HG02885 (cell line): Measurements from ENCODE around the gene C19orf12.

Experiments
- ATAC-seq: cut with Tn5 transposase; IDR thresholded peaks from one replicate; pipeline ENCODE4 v1.9.1; 2021; ENCODE audit warnings: mild to moderate bottlenecking; ENCODE audit not compliant: unreplicated experiment, poor library complexity

C19orf12 gene

DNA sequence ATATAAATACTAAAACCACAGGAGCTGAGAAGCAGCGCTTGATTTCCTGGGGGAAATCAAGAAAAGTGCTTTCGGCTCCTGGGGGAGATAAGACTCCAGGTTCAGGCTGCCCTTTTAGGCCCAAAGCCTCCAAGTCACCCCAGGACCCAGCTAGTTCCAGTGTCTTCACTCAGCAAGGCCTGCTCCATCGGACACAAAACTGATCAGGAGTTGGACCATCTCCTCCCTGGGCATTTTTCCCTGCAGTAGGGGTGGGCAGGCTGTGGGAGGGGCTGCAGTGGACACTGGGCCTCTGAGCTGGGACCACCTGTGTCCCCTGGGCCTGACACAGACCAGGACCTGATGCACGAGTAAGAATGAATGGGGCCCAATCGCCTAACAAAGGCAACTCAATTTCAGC lies 15.2 kb downstream of the C19orf12 start:
- ATAC-seq = no peak

DNA sequence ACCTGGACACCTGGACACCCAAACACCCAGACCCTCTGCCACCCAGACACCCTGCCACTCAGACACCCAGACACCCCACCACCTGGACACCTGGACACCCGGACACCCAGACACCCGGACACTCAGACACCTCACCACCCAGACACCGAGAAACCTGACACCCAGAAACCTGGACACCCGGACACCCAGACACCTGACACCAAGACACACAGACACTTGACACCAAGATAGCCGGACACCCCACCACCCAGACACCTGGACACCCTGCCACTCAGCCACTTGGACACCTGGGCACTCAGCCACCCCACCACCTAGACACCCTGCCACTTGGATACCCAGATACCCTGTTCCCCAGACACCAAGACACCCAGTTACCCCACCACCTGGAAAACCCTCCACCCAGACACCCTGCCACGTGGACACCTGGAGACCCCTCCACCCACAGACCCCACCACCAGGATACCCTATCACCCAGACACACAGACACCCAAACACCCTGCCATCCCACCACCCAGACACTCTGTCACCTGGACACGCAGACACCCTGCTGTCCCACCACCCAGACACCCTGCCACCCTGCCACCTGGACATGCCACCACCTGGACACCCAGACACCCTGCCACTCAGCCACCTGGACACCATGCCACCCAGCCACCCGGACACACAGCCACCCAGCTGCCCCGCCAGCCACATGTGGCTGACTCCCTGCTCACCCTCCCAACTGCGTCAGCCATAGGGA lies 17.4 kb downstream of the C19orf12 start:
- ATAC-seq = no peak

- ATAC-seq = no peak
These were observed 18.6 kb downstream of the C19orf12 start for GRCh38 chr19:29696565-29696846.

DNA sequence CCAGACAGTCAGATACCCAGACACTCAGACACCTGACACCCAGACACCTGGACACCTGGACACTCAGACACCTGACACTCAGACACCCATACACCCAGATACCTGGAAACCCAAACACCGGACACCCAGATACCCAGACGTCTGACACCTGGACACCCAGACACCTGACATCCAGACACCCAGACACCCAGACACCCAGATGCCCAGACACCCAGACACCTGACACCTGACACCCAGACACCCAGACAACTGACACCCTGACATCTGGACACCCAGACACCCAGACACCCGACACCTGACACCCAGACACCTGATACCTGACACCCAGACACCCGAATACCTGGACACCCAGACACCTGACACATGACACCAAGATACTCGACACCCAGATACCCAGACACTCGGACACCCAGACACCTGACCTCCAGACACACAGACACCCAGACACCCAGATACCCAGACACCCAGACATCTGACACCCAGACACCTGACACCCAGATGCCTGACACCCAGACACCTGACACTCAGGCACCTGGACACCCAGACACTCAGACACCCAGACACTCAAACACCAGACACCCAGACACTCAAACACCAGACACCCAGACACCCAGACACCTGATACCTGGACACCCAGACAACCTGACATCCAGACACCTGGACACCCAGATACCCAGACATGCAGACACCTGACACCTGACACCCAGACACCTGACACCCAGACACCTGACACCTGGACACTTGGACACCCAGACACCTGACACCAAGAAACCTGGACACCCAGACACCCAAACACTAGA lies 19.1 kb downstream of the C19orf12 start:
- ATAC-seq = no peak

GRCh38 chr19:29694669-29695627 lies 20.1 kb downstream of the C19orf12 start:
- peak; percentile 90 for ATAC-seq

DNA sequence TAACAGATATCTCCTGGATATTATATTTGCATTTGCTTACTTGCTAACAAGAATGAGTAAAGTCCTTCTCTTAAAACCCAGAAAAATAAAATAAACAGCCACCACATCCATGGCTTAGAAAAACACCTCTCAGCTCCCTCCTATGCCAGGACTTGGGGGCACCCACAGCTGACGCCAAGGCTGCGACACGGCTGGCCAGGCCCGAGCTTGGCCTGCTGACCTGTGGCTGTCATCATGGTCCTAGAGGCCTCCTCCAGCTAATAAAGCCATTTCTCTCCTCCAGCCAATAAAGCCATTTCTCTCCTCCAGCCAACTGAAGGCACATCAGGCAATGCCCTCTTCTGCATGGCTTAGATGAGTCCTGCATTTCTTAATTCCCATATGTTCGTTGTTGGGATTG lies 20.9 kb downstream of the C19orf12 start:
- ATAC-seq = no peak

- ATAC-seq = no peak
These were observed 24.2 kb downstream of the C19orf12 start for GRCh38 chr19:29690842-29691241.

GRCh38 chr19:29687897-29688728 lies 26.9 kb downstream of the C19orf12 start:
- no peak for ATAC-seq

- no peak for ATAC-seq
These were observed 27.7 kb downstream of the C19orf12 start for GRCh38 chr19:29687244-29687896.

- no peak for ATAC-seq
These were observed 28.7 kb downstream of the C19orf12 start for GRCh38 chr19:29686285-29686805.

GRCh38 chr19:29685326-29685725 lies 29.7 kb downstream of the C19orf12 start:
- no peak for ATAC-seq

- no peak for ATAC-seq
These were observed 32.1 kb downstream of the C19orf12 start for GRCh38 chr19:29683009-29683408.

GRCh38 chr19:29682236-29682895 lies 32.7 kb downstream of the C19orf12 start:
- ATAC-seq = no peak

DNA sequence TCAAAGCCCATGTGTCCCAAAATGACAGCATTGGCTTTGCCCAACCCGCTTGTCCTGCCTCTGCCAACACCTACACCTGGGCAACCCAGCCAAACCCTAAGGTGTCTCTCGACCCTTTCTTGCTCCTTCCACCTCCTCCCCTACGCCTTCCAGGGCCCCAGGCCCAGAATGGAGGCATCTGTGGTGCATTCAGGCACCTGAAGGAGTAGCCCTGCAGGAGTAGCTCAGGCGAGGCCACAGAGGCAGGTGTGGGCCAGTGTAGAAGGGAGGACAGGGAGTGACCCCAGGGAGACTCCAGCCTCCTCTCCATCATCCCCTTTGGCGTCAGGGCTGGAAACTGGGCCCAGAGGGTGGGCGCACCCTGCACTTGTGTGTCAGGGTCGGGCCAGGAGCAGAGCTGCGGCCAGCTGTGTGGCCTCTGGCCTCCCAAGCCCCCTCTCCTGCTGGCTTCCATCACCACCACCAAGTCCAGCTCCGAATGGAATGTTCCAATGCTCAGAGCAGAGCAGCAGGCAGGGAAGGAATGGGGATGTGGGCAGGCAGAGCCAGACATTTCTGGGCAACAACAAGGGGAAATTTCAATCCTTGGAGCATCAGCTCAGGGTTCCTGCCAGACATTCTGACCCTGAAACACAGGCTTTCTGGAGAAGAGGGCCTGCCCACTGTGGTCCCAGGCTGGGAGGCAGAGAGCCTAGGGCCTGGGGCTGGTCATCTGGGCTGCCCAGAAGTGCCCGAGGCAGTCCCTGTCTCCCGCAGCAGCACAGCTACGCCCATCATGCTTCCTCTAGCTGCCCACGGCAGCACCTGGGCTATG lies 33.4 kb downstream of the C19orf12 start:
- ATAC-seq = no peak

- no peak for ATAC-seq
These were observed 34.1 kb downstream of the C19orf12 start for GRCh38 chr19:29680937-29681336.

DNA sequence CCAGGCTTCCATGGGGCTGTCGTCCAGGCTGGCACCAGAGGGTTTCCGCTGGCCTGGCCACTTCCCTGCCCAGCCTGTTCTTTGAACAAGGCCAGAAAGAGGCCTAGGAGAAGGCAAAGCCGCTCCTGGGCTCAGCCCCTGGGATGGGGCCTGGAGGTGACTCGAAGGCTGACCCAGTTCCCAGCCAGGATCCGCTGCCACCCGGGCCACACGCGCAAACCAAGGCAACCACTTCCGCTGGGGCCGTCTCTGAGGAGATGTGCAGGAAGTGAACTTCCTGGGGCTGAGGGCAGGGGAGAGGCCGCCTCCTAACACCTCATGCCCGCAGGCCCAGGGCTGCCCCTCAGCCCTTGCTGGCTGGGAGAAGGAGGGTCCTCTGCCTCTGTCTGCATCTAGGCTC lies 34.6 kb downstream of the C19orf12 start:
- ATAC-seq = peak; percentile 83

GRCh38 chr19:29679598-29680210 lies 35.4 kb downstream of the C19orf12 start:
- ATAC-seq = no peak
